ENCODE results near the gene JAKMIP1. TPM values are rescaled to one million over a fixed set of nuclear protein-coding genes. Genes with fewer than 3 reads are reported as not detected.

JAKMIP1 gene
- total and polyA plus RNA-seq, 2 donors (not counting 1 experiment from before 2014, with no cell fraction given), result 0.49 to 1.0 TPM

DNA sequence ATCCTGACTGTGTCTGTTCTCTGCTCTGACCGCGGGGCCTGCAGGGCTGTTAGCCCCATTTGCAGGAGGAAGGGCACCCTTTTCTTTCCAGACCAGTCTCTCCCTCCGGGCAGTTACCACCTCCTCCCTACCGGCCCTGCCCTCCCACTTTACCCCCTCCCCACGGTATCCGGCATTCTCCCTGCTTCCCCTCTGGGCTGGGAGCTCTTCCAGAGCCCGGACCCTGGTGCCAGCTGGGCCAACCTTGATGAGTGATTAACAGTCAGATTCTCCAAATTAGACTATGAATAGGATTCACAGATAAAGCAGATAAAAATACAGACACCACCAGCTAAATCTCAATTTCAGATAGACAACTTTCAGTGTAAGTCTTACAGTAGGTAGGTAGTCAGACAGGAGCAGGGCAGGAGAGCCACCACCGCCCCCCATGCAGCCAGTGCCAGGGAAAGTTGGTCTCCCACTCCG lies 45.9 kb upstream of the JAKMIP1 start:
- H3K4me3 Mint-ChIP-seq, result no peak overlapping the region
- ChIA-PET CTCF (interaction anchor here (1.0 to 14.1 kb wide), 2 partner anchors 9 to 80 kb away, joined by 3 to 451 read pairs; no protein-coding TSS in a partner anchor), POLR2A (no interaction called here)

More for the DNA sequence above, 45.9 kb upstream of the JAKMIP1 start:
- H3K4me1 ChIP-seq (ENCODE audit: control insufficient read depth in 2 of 2, insufficient read depth in 2 of 2, low read length in 2 of 2), result peaks cover 0 to 5% of the 10 kb centered on the region in 2 donors
- ATAC-seq (ENCODE audit: low read depth) (no peak), DNase-seq (no peak)
- no peak overlapping the region for H3K27ac Mint-ChIP-seq
- intact Hi-C loops (cut with micrococcal nuclease), result no loop called here
- TF ChIP-seq, protein P1, sequence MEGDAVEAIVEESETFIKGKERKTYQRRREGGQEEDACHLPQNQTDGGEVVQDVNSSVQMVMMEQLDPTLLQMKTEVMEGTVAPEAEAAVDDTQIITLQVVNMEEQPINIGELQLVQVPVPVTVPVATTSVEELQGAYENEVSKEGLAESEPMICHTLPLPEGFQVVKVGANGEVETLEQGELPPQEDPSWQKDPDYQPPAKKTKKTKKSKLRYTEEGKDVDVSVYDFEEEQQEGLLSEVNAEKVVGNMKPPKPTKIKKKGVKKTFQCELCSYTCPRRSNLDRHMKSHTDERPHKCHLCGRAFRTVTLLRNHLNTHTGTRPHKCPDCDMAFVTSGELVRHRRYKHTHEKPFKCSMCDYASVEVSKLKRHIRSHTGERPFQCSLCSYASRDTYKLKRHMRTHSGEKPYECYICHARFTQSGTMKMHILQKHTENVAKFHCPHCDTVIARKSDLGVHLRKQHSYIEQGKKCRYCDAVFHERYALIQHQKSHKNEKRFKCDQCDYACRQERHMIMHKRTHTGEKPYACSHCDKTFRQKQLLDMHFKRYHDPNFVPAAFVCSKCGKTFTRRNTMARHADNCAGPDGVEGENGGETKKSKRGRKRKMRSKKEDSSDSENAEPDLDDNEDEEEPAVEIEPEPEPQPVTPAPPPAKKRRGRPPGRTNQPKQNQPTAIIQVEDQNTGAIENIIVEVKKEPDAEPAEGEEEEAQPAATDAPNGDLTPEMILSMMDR (IDR thresholded peaks at IDR 0.05), result no peak
- no peak for TF ChIP-seq EZH2 (IDR thresholded peaks at IDR 0.05; ENCODE audit: borderline replicate concordance, insufficient read depth, low read depth, low read length, poor library complexity, severe bottlenecking)
- H3K36me3 ChIP-seq (replicated peaks in 1 of 2; ENCODE audit: control extremely low read depth in 1 of 2, control insufficient read depth in 1 of 2, extremely low read depth in 1 of 2, insufficient read depth in 2 of 2, low read length in 1 of 2), result no peaks in the 10 kb centered on the region
- no peak overlapping the region for H3K4me2 ChIP-seq (replicated peaks; ENCODE audit: low read depth, low read length, poor library complexity, severe bottlenecking)
- H3K27me3 Mint-ChIP-seq, result peaks cover 63% of the 10 kb centered on the region
- no peak overlapping the region for H3K4me3 ChIP-seq (ENCODE audit: control extremely low read depth in 1 of 5, extremely low read depth in 1 of 5, insufficient read depth in 1 of 5, low read depth in 2 of 5, low read length in 4 of 5)
- no peak overlapping the region for H3K9ac ChIP-seq (ENCODE audit: low read length)
- H3K4me1 Mint-ChIP-seq, result no peaks in the 10 kb centered on the region
- 67% methylated on average over 8 of the region's 9 CpGs for WGBS (ENCODE audit: insufficient coverage)
- H3K27me3 ChIP-seq (replicated peaks in 1 of 4; ENCODE audit: control extremely low read depth in 1 of 4, control insufficient read depth in 3 of 4, insufficient read depth in 4 of 4, low read length in 3 of 4), result peaks cover 0 to 31% (median 10%) of the 10 kb centered on the region in 4 experiments
- no peak overlapping the region for H3K27ac ChIP-seq (ENCODE audit: low read length in 2 of 2)
- no peaks in the 10 kb centered on the region for H3K79me2 ChIP-seq (ENCODE audit: control insufficient read depth, insufficient read depth, low read length)
- peaks cover 0 to 32% (median 0%) of the 10 kb centered on the region in 3 donors for H3K9me3 ChIP-seq (ENCODE audit: control extremely low read depth in 1 of 3, control insufficient read depth in 2 of 3, insufficient read depth in 1 of 3, low read length in 2 of 3)
- H2AFZ ChIP-seq (ENCODE audit: insufficient read depth, low read depth, low read length, poor library complexity, severe bottlenecking), result no peak overlapping the region
- H4K20me1 ChIP-seq (ENCODE audit: control insufficient read depth, insufficient read depth, low read length, poor library complexity, severe bottlenecking), result no peaks in the 10 kb centered on the region
- H3K9me3 Mint-ChIP-seq (ENCODE audit: insufficient read depth), result peaks cover 10% of the 10 kb centered on the region
